A549 (cell line): Measurements from ENCODE around the gene EPB41L2. TPM values are rescaled to one million over a fixed set of nuclear protein-coding genes. Genes with fewer than 3 reads are reported as not detected.

Experiments used
- ATAC-seq, 2 experiments: fragments of 200-7000 bp in 1 of 2; fragments of >200 bp in 1 of 2; cut with Nextera tagmentation in 1 of 2; cut with Tn5 transposase in 1 of 2; 3 replicates each; pipeline versions ENCODE4 v1.8.0 to v1.9.1; 2018 to 2020; ENCODE audit warnings: mild to moderate bottlenecking in 1 of 2, moderate library complexity in 1 of 2
- CTCF ChIA-PET: fragments of 300-600 bp; sonication (Branson Sonifier 250); formaldehyde crosslinking; extraction: SDS; loops from one replicate; lab custom pipeline; 2021; ENCODE audit warnings: antibody characterized with exemption, inconsistent platforms; lab: Yijun Ruan, JAX
- POLR2A ChIA-PET: fragments of 350-600 bp; formaldehyde crosslinking; extraction: SDS; loops from one replicate; lab custom pipeline; 2021; ENCODE audit warnings: antibody characterized with exemption, inconsistent platforms; lab: Yijun Ruan, JAX
- DNase-seq, 2 experiments: peaks; one replicate each; pipeline versions ENCODE4 v3.0.0 to v3.0.0-alpha.2; 2011 to 2016; ENCODE audit warnings: low read depth in 1 of 2, low spot score in 1 of 2
- FAIRE-seq: peaks from 2 replicates; lab custom pipeline; 2011; peaks lifted over from hg19 to GRCh38; lab: Jason Lieb, UNC
- H3K27ac ChIP-seq, 2 experiments: fragments of >200 bp; sonication (Bioruptor Twin); formaldehyde crosslinking; 3 replicates each; pipeline ENCODE4 v1.5.1; 2016 to 2017
- H3K4me1 ChIP-seq: fragments of >200 bp; sonication (Bioruptor Twin); formaldehyde crosslinking; 3 replicates; pipeline ENCODE4 v1.6.1; 2016
- H3K4me2 ChIP-seq: fragments of >200 bp; sonication (Bioruptor Twin); formaldehyde crosslinking; 3 replicates; pipeline ENCODE4 v1.6.1; 2016
- H3K4me3 ChIP-seq: fragments of >200 bp; sonication (Bioruptor Twin); formaldehyde crosslinking; 3 replicates; pipeline ENCODE4 v1.5.1; 2016
- H3K9me3 ChIP-seq: fragments of >200 bp; sonication (Bioruptor Twin); formaldehyde crosslinking; 3 replicates; pipeline ENCODE4 v1.6.1; 2016
- BHLHE40 ChIP-seq: IDR thresholded peaks from 2 replicates; pipeline ENCODE4 v1.6.1; 2012; ENCODE audit warnings: low read depth, low read length, inconsistent platforms
- CBX8 ChIP-seq: fragments of 200-600 bp; sonication (generic); IDR thresholded peaks from 2 replicates; pipeline ENCODE4 v1.6.1; 2016
- CEBPB ChIP-seq, 2 experiments: fragments of >200 bp in 1 of 2; sonication (Bioruptor Twin) in 1 of 2; formaldehyde crosslinking in 1 of 2; IDR thresholded peaks; 2 replicates each; pipeline ENCODE4 v1.6.1; 2012 to 2016
- EHF ChIP-seq: fragments of 250-450 bp; sonication (Bioruptor Pico); IDR thresholded peaks from 2 replicates; pipeline ENCODE4 v1.5.0; 2020; ENCODE audit warnings: mild to moderate bottlenecking
- EHMT2 ChIP-seq: fragments of 200-600 bp; sonication (generic); IDR thresholded peaks from 2 replicates; pipeline ENCODE4 v1.6.1; 2016; ENCODE audit warnings: antibody characterized with exemption, low read depth, mild to moderate bottlenecking, moderate library complexity
- KDM5A ChIP-seq: fragments of 200-600 bp; sonication (generic); IDR thresholded peaks from 2 replicates; pipeline ENCODE4 v1.6.1; 2016; ENCODE audit warnings: antibody characterized with exemption, mild to moderate bottlenecking
- MAFK ChIP-seq: fragments of 450-650 bp; IDR thresholded peaks from 2 replicates; pipeline ENCODE4 v1.6.1; 2014; ENCODE audit not compliant: partially characterized antibody
- MAZ ChIP-seq: fragments of 150-350 bp; IDR thresholded peaks from 2 replicates; pipeline ENCODE4 v1.6.1; 2014; ENCODE audit warnings: antibody characterized with exemption, low read depth, low read length, borderline replicate concordance
- NFE2L2 ChIP-seq: fragments of 150-350 bp; conservative IDR thresholded peaks from 2 replicates; pipeline ENCODE4 v1.6.1; 2014; ENCODE audit warnings: low read length
- NPAS2 ChIP-seq: fragments of 250-450 bp; sonication (Bioruptor Pico); IDR thresholded peaks from 2 replicates; pipeline ENCODE4 v1.8.0; 2022; ENCODE audit warnings: mild to moderate bottlenecking, moderate library complexity, borderline replicate concordance
- PHF8 ChIP-seq: fragments of 200-600 bp; sonication (generic); IDR thresholded peaks from 2 replicates; pipeline ENCODE4 v1.6.1; 2016; ENCODE audit warnings: low read depth, mild to moderate bottlenecking, antibody characterized with exemption, moderate library complexity, borderline replicate concordance
- POLR2AphosphoS2 ChIP-seq: conservative IDR thresholded peaks from 2 replicates; pipeline ENCODE4 v1.6.1; 2012; ENCODE audit warnings: low read length, improper control_type of control experiment, inconsistent platforms
- RAD21 ChIP-seq, 2 experiments: fragments of >200 bp in 1 of 2; sonication (Bioruptor Twin) in 1 of 2; formaldehyde crosslinking in 1 of 2; IDR thresholded peaks in 1 of 2; conservative IDR thresholded peaks in 1 of 2; 2 replicates in 1 of 2; 3 replicates in 1 of 2; pipeline ENCODE4 v1.6.1; 2012 to 2018; ENCODE audit warnings: inconsistent platforms in 1 of 2
- ZNF302 ChIP-seq: fragments of 250-450 bp; sonication (Bioruptor Pico); IDR thresholded peaks from 2 replicates; pipeline ENCODE4 v1.9.0; 2021; ENCODE audit warnings: inconsistent platforms, mild to moderate bottlenecking, moderate library complexity
- WGBS: methylation state at CpG from one replicate; pipeline ENCODE4 v1.1.6; 2017; ENCODE audit errors: missing lambda C conversion rate; 5-methylcytosine and 5-hydroxymethylcytosine counted together
- polyA plus RNA-seq, 4 experiments: library from polyadenylated mRNA; depleted of rRNA in 3 of 4; stranded (reverse); fragments of >200 nt; fragmentation: RNase III in 1 of 4; extraction: RNeasy Plus Mini Kit Qiagen cat#74134 plus additional on column Dnase treatment in 1 of 4; gene quantifications; 2 replicates in 3 of 4; 3 replicates in 1 of 4; pipeline ENCODE4 v1.2.3, GENCODE V29; 2011 to 2017
- TF ChIP-seq, protein P1 (sequence below): fragments of 450-650 bp; IDR thresholded peaks from 2 replicates; pipeline ENCODE4 v1.6.1; 2014; ENCODE audit warnings: antibody characterized with exemption
- TF ChIP-seq, protein P2 (sequence below): fragments of >200 bp; sonication (Bioruptor Twin); formaldehyde crosslinking; IDR thresholded peaks from 3 replicates; pipeline ENCODE4 v1.5.1; 2016
- TF ChIP-seq, protein P3 (sequence below): fragments of 250-450 bp; sonication (Bioruptor Pico); IDR thresholded peaks from 2 replicates; pipeline ENCODE4 v1.5.0; 2021; ENCODE audit warnings: mild to moderate bottlenecking, moderate library complexity, borderline replicate concordance
- TF ChIP-seq, protein P4 (sequence below): fragments of 250-450 bp; sonication (Bioruptor Pico); IDR thresholded peaks from 2 replicates; pipeline ENCODE4 v1.5.0; 2020; ENCODE audit warnings: low read depth, mild to moderate bottlenecking, moderate library complexity

Gene EPB41L2
- polyA plus RNA-seq, 2 of the 4 experiments (the other 2 are of a cell fraction), result 42.9 to 50.3 TPM

DNA sequence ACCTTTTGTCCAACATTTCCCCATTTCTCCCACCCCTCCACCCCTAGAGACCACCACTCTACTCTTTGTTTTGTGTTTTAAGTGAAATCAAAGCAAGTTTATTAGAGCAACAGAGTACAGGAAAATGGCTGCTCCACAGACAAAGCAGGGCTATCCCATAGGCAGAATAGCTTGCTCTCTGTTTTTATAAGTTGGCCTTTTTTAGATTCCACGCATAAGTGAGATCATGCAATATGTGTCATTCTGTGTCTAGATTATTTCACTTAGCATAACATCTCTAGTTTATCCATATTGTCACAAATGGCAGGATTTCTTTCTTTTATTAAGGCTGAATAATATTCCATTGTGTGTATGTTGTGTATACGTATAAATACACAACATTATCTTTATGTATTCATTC is 266.0 kb downstream of the EPB41L2 start (continued):
- TF ChIP-seq NFE2L2 (no peak), PHF8 (no peak), BHLHE40 (no peak)

DNA sequence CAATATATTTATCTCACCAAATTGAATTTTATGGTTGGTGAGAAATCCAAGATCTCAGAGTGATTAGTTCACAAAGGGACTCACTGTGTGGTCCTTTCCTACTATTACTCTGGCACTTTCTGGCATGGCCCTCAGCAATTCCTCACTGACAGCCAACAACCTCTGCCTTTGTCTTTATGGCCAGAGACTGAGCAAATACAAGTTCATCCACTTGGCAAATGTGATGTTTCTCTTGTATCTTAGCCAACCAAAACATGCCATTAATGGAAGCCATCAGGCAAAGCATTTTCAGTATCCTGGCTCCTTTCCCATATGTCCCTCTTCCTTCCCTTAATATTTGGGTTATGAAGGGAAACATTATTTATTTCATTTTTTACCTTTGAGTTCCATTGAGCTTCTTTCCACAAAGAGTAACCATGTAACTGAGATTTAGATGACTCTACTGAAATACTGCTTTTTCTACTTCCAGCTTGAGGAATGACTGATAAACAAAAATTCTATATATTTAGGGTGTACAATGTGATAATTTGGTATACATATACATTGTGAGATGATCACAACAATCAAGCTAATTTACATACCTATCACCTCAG is 266.6 kb downstream of the EPB41L2 start:
- ATAC-seq (peak in 1 of 2 experiments; percentile 46; a peak in 1 of 6 replicates), DNase-seq (peak in 1 of 2 experiments; percentile 9), FAIRE-seq (no peak)
- Histone ChIP-seq H3K9me3 (0 out of 3 replicates have a peak, but pooled peaks cover 3% of the 10 kb centered on the region), H3K4me2 (no peak overlapping the region), H3K4me3 (no peak overlapping the region), H3K27ac (no peak overlapping the region), H3K4me1 (no peaks in the 10 kb centered on the region)
- TF ChIP-seq, protein P1, sequence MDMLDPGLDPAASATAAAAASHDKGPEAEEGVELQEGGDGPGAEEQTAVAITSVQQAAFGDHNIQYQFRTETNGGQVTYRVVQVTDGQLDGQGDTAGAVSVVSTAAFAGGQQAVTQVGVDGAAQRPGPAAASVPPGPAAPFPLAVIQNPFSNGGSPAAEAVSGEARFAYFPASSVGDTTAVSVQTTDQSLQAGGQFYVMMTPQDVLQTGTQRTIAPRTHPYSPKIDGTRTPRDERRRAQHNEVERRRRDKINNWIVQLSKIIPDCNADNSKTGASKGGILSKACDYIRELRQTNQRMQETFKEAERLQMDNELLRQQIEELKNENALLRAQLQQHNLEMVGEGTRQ, result no peak
- TF ChIP-seq EHMT2 (no peak), MAZ (no peak), RAD21 (conservative IDR thresholded peaks at IDR 0.05 in 1 of 2, IDR thresholded peaks at IDR 0.05 in 1 of 2) (no peak), PHF8 (no peak), EHF (CRISPR knock-in tag) (no peak), CBX8 (no peak)
- TF ChIP-seq, protein P2, sequence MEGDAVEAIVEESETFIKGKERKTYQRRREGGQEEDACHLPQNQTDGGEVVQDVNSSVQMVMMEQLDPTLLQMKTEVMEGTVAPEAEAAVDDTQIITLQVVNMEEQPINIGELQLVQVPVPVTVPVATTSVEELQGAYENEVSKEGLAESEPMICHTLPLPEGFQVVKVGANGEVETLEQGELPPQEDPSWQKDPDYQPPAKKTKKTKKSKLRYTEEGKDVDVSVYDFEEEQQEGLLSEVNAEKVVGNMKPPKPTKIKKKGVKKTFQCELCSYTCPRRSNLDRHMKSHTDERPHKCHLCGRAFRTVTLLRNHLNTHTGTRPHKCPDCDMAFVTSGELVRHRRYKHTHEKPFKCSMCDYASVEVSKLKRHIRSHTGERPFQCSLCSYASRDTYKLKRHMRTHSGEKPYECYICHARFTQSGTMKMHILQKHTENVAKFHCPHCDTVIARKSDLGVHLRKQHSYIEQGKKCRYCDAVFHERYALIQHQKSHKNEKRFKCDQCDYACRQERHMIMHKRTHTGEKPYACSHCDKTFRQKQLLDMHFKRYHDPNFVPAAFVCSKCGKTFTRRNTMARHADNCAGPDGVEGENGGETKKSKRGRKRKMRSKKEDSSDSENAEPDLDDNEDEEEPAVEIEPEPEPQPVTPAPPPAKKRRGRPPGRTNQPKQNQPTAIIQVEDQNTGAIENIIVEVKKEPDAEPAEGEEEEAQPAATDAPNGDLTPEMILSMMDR, result no peak
- TF ChIP-seq, protein P3, sequence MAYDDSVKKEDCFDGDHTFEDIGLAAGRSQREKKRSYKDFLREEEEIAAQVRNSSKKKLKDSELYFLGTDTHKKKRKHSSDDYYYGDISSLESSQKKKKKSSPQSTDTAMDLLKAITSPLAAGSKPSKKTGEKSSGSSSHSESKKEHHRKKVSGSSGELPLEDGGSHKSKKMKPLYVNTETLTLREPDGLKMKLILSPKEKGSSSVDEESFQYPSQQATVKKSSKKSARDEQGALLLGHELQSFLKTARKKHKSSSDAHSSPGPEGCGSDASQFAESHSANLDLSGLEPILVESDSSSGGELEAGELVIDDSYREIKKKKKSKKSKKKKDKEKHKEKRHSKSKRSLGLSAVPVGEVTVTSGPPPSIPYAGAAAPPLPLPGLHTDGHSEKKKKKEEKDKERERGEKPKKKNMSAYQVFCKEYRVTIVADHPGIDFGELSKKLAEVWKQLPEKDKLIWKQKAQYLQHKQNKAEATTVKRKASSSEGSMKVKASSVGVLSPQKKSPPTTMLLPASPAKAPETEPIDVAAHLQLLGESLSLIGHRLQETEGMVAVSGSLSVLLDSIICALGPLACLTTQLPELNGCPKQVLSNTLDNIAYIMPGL (CRISPR knock-in tag), result no peak
- TF ChIP-seq, protein P4, sequence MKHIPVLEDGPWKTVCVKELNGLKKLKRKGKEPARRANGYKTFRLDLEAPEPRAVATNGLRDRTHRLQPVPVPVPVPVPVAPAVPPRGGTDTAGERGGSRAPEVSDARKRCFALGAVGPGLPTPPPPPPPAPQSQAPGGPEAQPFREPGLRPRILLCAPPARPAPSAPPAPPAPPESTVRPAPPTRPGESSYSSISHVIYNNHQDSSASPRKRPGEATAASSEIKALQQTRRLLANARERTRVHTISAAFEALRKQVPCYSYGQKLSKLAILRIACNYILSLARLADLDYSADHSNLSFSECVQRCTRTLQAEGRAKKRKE (CRISPR knock-in tag), result no peak
- ChIA-PET CTCF (no interaction called here), POLR2A (no interaction called here)

DNA sequence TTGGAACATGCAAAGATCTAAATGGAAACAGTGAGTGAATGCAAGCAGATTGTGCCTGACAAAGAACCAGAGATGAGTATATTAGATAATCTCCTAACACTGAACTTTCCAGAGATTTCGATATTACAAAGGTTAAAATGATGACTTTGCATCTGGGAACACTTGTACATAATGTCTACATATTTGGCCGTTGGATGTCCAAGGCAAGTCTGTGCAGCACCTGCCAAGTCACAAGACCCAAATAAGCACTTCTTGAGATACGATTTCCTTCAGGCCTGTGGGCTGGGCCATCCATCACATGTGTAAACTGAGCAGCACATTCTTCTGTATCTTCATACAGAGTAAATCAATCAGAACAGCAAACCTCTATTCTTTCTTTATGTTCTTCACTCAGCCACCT is 268.3 kb downstream of the EPB41L2 start:
- ChIA-PET POLR2A (no interaction called here), CTCF (no interaction called here)
- WGBS, result 9% methylated on average over 3 of the region's 3 CpGs
- Histone ChIP-seq H3K4me1 (no peaks in the 10 kb centered on the region), H3K27ac (no peak overlapping the region), H3K9me3 (no peaks in the 10 kb centered on the region), H3K4me2 (no peak overlapping the region), H3K4me3 (no peak overlapping the region)
- TF ChIP-seq KDM5A (no peak), RAD21 (conservative IDR thresholded peaks at IDR 0.05 in 1 of 2, IDR thresholded peaks at IDR 0.05 in 1 of 2) (no peak), NPAS2 (CRISPR knock-in tag) (no peak), MAFK (peak; percentile 21), CEBPB (IDR thresholded peaks at IDR 0.05) (no peak), POLR2AphosphoS2 (no peak), ZNF302 (CRISPR knock-in tag) (no peak)
- TF ChIP-seq, protein P3 (CRISPR knock-in tag), result no peak
- FAIRE-seq, result no peak
- no peak for ATAC-seq
- DNase-seq, result no peak
